OCI-LY3 (cell line): Measurements from ENCODE around the gene TMED5.

Source experiments
- H2AFZ ChIP-seq: fragments of 200-600, 300-600 bp; shearing (Covaris generic); 2 replicates; pipeline ENCODE4 v1.6.0; 2014; ENCODE audit warnings: antibody characterized with exemption, low read depth, low read length
- H3K27ac ChIP-seq: fragments of 200-600, 300-600 bp; sonication (generic); 2 replicates; pipeline ENCODE4 v1.5.1; 2014; ENCODE audit warnings: mild to moderate bottlenecking, low read length, moderate library complexity, mixed read lengths
- H3K27me3 ChIP-seq: fragments of 200-600, 300-600 bp; sonication (generic); 2 replicates; pipeline ENCODE4 v1.6.1; 2014; ENCODE audit warnings: low read depth, low read length, mixed read lengths
- H3K36me3 ChIP-seq: fragments of 200-600, 300-600 bp; sonication (generic); replicated peaks from 2 replicates; pipeline ENCODE3; 2014; ENCODE audit warnings: low read depth, low read length, mixed read lengths
- H3K4me1 ChIP-seq: fragments of 300-600, 200-600 bp; sonication (generic); 2 replicates; pipeline ENCODE4 v1.6.1; 2014; ENCODE audit warnings: low read length, mixed read lengths
- H3K4me2 ChIP-seq: fragments of 200-600, 300-600 bp; sonication (generic); 2 replicates; pipeline ENCODE4 v1.6.1; 2014; ENCODE audit warnings: low read length, mixed read lengths
- H3K4me3 ChIP-seq: fragments of 300-600, 200-600 bp; sonication (generic); 2 replicates; pipeline ENCODE4 v1.5.1; 2014; ENCODE audit warnings: antibody characterized with exemption, mild to moderate bottlenecking, low read length, moderate library complexity
- H3K79me2 ChIP-seq: fragments of 300-600, 200-600 bp; shearing (Covaris generic); 2 replicates; pipeline ENCODE4 v1.6.1; 2014; ENCODE audit warnings: mild to moderate bottlenecking, low read length, mixed read lengths
- H3K9ac ChIP-seq: fragments of 300-600, 200-600 bp; shearing (Covaris generic); 2 replicates; pipeline ENCODE4 v1.6.0; 2014; ENCODE audit warnings: mild to moderate bottlenecking, low read length, moderate library complexity
- H3K9me3 ChIP-seq: fragments of 200-600, 300-600 bp; shearing (Covaris generic); 2 replicates; pipeline ENCODE4 v1.6.1; 2014; ENCODE audit warnings: low read length, mixed read lengths; ENCODE audit not compliant: insufficient read depth
- H4K20me1 ChIP-seq: fragments of 200-600, 300-600 bp; sonication (generic); 2 replicates; pipeline ENCODE4 v1.6.1; 2016; ENCODE audit warnings: low read length, mixed read lengths; ENCODE audit not compliant: insufficient read depth
- CTCF ChIP-seq: fragments of 200-600, 300-600 bp; sonication (generic); IDR thresholded peaks from 2 replicates; pipeline ENCODE4 v1.5.1; 2014; ENCODE audit warnings: antibody characterized with exemption, low read length, low read depth
- EZH2phosphoT487 ChIP-seq: fragments of 200-600 bp; shearing (Covaris generic); IDR thresholded peaks from 2 replicates; pipeline ENCODE4 v1.6.1; 2018; ENCODE audit warnings: antibody characterized with exemption, mixed run types, low read depth

TMED5 gene

GRCh38 chr1:93219443-93219842 lies 39.2 kb upstream of the TMED5 start:
- peaks cover 8% of the 10 kb centered on the region for H3K4me1 ChIP-seq
- TF ChIP-seq EZH2phosphoT487 (no peak), CTCF (no peak)
- no peak overlapping the region for H3K4me3 ChIP-seq
- no peak overlapping the region for H3K4me2 ChIP-seq
- H3K9me3 ChIP-seq = no peaks in the 10 kb centered on the region
- peaks cover 42% of the 10 kb centered on the region for H3K36me3 ChIP-seq
- no peak overlapping the region for H2AFZ ChIP-seq
- H3K79me2 ChIP-seq = no peaks in the 10 kb centered on the region
- H3K9ac ChIP-seq = no peak overlapping the region
- H3K27ac ChIP-seq = no peak overlapping the region
- no peaks in the 10 kb centered on the region for H3K27me3 ChIP-seq
- H4K20me1 ChIP-seq = no peaks in the 10 kb centered on the region

- H3K9me3 ChIP-seq = no peaks in the 10 kb centered on the region
- H3K27me3 ChIP-seq = no peaks in the 10 kb centered on the region
- H3K79me2 ChIP-seq = no peaks in the 10 kb centered on the region
- TF ChIP-seq CTCF (no peak), EZH2phosphoT487 (no peak)
- H3K27ac ChIP-seq = no peak overlapping the region
- H4K20me1 ChIP-seq = no peaks in the 10 kb centered on the region
- no peak overlapping the region for H2AFZ ChIP-seq
- H3K36me3 ChIP-seq = peaks cover 28% of the 10 kb centered on the region
- H3K4me2 ChIP-seq = no peak overlapping the region
- H3K9ac ChIP-seq = no peak overlapping the region
- H3K4me3 ChIP-seq = no peak overlapping the region
- H3K4me1 ChIP-seq = peaks cover 4% of the 10 kb centered on the region; the same call in 1 of the 2 replicates
Observed at GRCh38 chr1:93215322-93215721, 35.1 kb upstream of the TMED5 start.

GRCh38 chr1:93207211-93207610 lies 27.0 kb upstream of the TMED5 start:
- Histone ChIP-seq H3K9ac (no peak overlapping the region), H3K36me3 (peaks cover 19% of the 10 kb centered on the region), H2AFZ (no peak overlapping the region), H3K27me3 (no peaks in the 10 kb centered on the region), H3K4me2 (no peak overlapping the region), H3K79me2 (no peaks in the 10 kb centered on the region), H3K27ac (no peak overlapping the region), H3K9me3 (no peaks in the 10 kb centered on the region), H3K4me3 (no peak overlapping the region), H3K4me1 (peaks cover 8% of the 10 kb centered on the region), H4K20me1 (no peaks in the 10 kb centered on the region)
- no peak for TF ChIP-seq CTCF
- TF ChIP-seq EZH2phosphoT487 = no peak

- no peak overlapping the region for H3K4me3 ChIP-seq
- no peaks in the 10 kb centered on the region for H3K9me3 ChIP-seq
- no peaks in the 10 kb centered on the region for H3K27me3 ChIP-seq
- no peaks in the 10 kb centered on the region for H3K79me2 ChIP-seq
- peaks cover 22% of the 10 kb centered on the region for H3K36me3 ChIP-seq
- peaks cover 8% of the 10 kb centered on the region for H3K4me1 ChIP-seq
- H4K20me1 ChIP-seq = no peaks in the 10 kb centered on the region
- H2AFZ ChIP-seq = no peak overlapping the region
- H3K4me2 ChIP-seq = no peak overlapping the region
- TF ChIP-seq EZH2phosphoT487 (no peak), CTCF (no peak)
- no peak overlapping the region for H3K9ac ChIP-seq
- H3K27ac ChIP-seq = no peak overlapping the region
Observed at GRCh38 chr1:93206567-93206954, 26.3 kb upstream of the TMED5 start.
